HEK293 (cell line): ENCODE measurements around the gene SLC7A4.
A peak's percentile ranks its signal among the peaks of the same experiment; 100 is the strongest.

Experiments used
- CTCF ChIA-PET: fragments of 350-600 bp; formaldehyde crosslinking; extraction: SDS; loops from one replicate; lab custom pipeline; 2021; ENCODE audit warnings: antibody characterized with exemption; lab: Yijun Ruan, JAX
- POLR2A ChIA-PET: fragments of 300-600 bp; formaldehyde crosslinking; extraction: SDS; loops from one replicate; lab custom pipeline; 2020; ENCODE audit warnings: antibody characterized with exemption, inconsistent platforms; lab: Yijun Ruan, JAX
- H3K27ac ChIP-seq: fragments of 200-500 bp; sonication (Bioruptor generic); 2 replicates; pipeline ENCODE4 v1.5.1; 2014; ENCODE audit warnings: low read depth, low read length, control low read depth, inconsistent platforms; ENCODE audit errors: extremely low read depth
- H3K36me3 ChIP-seq, 2 experiments: fragments of 200-500 bp in 1 of 2; sonication (Bioruptor generic) in 1 of 2; 1 replicate in 1 of 2; 2 replicates in 1 of 2; pipeline ENCODE4 v1.5.1; 2014 to 2017; ENCODE audit warnings: inconsistent platforms in 2 of 2, low read length in 2 of 2; ENCODE audit not compliant: control insufficient read depth in 2 of 2, insufficient read depth in 1 of 2
- H3K4me1 ChIP-seq: fragments of 200-500 bp; sonication (Bioruptor generic); 2 replicates; pipeline ENCODE4 v1.5.1; 2014; ENCODE audit warnings: mild to moderate bottlenecking, low read length, inconsistent platforms; ENCODE audit not compliant: control insufficient read depth, insufficient read depth
- H3K4me3 ChIP-seq: 2 replicates; pipeline ENCODE4 v1.5.1; 2011; ENCODE audit warnings: low read depth, mild to moderate bottlenecking, control low read depth, low read length, moderate library complexity
- H3K9me3 ChIP-seq: fragments of 200-500 bp; sonication (Bioruptor generic); 2 replicates; pipeline ENCODE4 v1.5.1; 2014; ENCODE audit warnings: low read depth, low read length, inconsistent platforms; ENCODE audit not compliant: control insufficient read depth, insufficient read depth
- BCL6B ChIP-seq: fragments of 450-650 bp; formaldehyde crosslinking; IDR thresholded peaks from 2 replicates; pipeline ENCODE4 v1.5.1; 2017; ENCODE audit warnings: missing biosample characterization, missing genetic modification characterization
- MEIS1 ChIP-seq: sonication (generic); formaldehyde crosslinking; IDR thresholded peaks from 2 replicates; pipeline ENCODE4 v1.8.1; 2022; ENCODE audit warnings: missing genetic modification reagents, mild to moderate bottlenecking, borderline replicate concordance
- PBX3 ChIP-seq: sonication (generic); formaldehyde crosslinking; IDR thresholded peaks from 2 replicates; pipeline ENCODE4 v1.8.1; 2022; ENCODE audit warnings: mild to moderate bottlenecking, moderate library complexity, missing genetic modification reagents
- ZFHX2 ChIP-seq: fragments of 450-650 bp; formaldehyde crosslinking; conservative IDR thresholded peaks from 2 replicates; pipeline ENCODE4 v1.5.1; 2016; ENCODE audit warnings: missing biosample characterization, missing genetic modification characterization
- ZFP41 ChIP-seq: fragments of 450-650 bp; formaldehyde crosslinking; IDR thresholded peaks from 2 replicates; pipeline ENCODE4 v1.5.1; 2016; ENCODE audit warnings: missing biosample characterization, missing genetic modification characterization, borderline replicate concordance
- ZNF175 ChIP-seq: fragments of 450-650 bp; formaldehyde crosslinking; IDR thresholded peaks from 2 replicates; pipeline ENCODE4 v1.5.1; 2016; ENCODE audit warnings: missing biosample characterization, missing genetic modification characterization
- ZNF24 ChIP-seq: fragments of 450-650 bp; formaldehyde crosslinking; IDR thresholded peaks from 2 replicates; pipeline ENCODE4 v1.5.1; 2016; ENCODE audit warnings: missing biosample characterization, missing genetic modification characterization
- ZNF302 ChIP-seq: fragments of 450-650 bp; formaldehyde crosslinking; IDR thresholded peaks from 2 replicates; pipeline ENCODE4 v1.5.1; 2016; ENCODE audit warnings: missing biosample characterization, missing genetic modification characterization, low read depth
- ZNF366 ChIP-seq: fragments of 450-650 bp; formaldehyde crosslinking; conservative IDR thresholded peaks from 2 replicates; pipeline ENCODE4 v1.5.1; 2016; ENCODE audit warnings: missing biosample characterization, missing genetic modification characterization
- ZNF37A ChIP-seq: fragments of 450-650 bp; IDR thresholded peaks from 2 replicates; pipeline ENCODE4 v1.5.1; 2018; ENCODE audit warnings: missing biosample characterization, missing genetic modification characterization
- ZNF513 ChIP-seq: fragments of 450-650 bp; IDR thresholded peaks from 2 replicates; pipeline ENCODE4 v1.5.1; 2018; ENCODE audit warnings: missing biosample characterization, missing genetic modification characterization
- ZNF518A ChIP-seq: fragments of 450-650 bp; formaldehyde crosslinking; conservative IDR thresholded peaks from 2 replicates; pipeline ENCODE4 v1.5.1; 2016; ENCODE audit warnings: low read depth, missing biosample characterization, missing genetic modification characterization
- ZNF585B ChIP-seq: fragments of 450-650 bp; formaldehyde crosslinking; IDR thresholded peaks from 2 replicates; pipeline ENCODE4 v1.5.1; 2016; ENCODE audit warnings: missing biosample characterization, missing genetic modification characterization
- ZNF596 ChIP-seq: fragments of 450-650 bp; IDR thresholded peaks from 2 replicates; pipeline ENCODE4 v1.5.0; 2018; ENCODE audit warnings: missing biosample characterization, mild to moderate bottlenecking, missing genetic modification characterization, moderate library complexity
- ZNF610 ChIP-seq: fragments of 450-650 bp; formaldehyde crosslinking; IDR thresholded peaks from 2 replicates; pipeline ENCODE4 v1.5.1; 2016; ENCODE audit warnings: missing biosample characterization, missing genetic modification characterization, borderline replicate concordance
- ZNF626 ChIP-seq: fragments of 450-650 bp; sonication (Bioruptor Pico); formaldehyde crosslinking; IDR thresholded peaks from 2 replicates; pipeline ENCODE4 v1.5.1; 2018; ENCODE audit warnings: missing biosample characterization, missing genetic modification characterization, inconsistent platforms
- ZNF654 ChIP-seq: fragments of 450-650 bp; formaldehyde crosslinking; IDR thresholded peaks from 2 replicates; pipeline ENCODE4 v1.5.1; 2016; ENCODE audit warnings: low read depth, missing biosample characterization, missing genetic modification characterization
- ZNF701 ChIP-seq: fragments of 450-650 bp; formaldehyde crosslinking; IDR thresholded peaks from 2 replicates; pipeline ENCODE4 v1.5.1; 2016; ENCODE audit warnings: missing biosample characterization, missing genetic modification characterization
- ZNF837 ChIP-seq: fragments of 450-650 bp; formaldehyde crosslinking; IDR thresholded peaks from 2 replicates; pipeline ENCODE4 v1.5.1; 2016; ENCODE audit warnings: missing biosample characterization, missing genetic modification characterization
- ZSCAN18 ChIP-seq: fragments of 450-650 bp; formaldehyde crosslinking; IDR thresholded peaks from 2 replicates; pipeline ENCODE4 v1.5.1; 2016; ENCODE audit warnings: missing biosample characterization, missing genetic modification characterization

The SLC7A4 gene

GRCh38 chr22:21018314-21018713, 14.0 kb downstream of the SLC7A4 start:
- TF ChIP-seq ZNF302 (no peak), ZNF596 (no peak), PBX3 (no peak), ZNF513 (tag by site-specific recombination) (no peak), ZSCAN18 (tag by site-specific recombination) (no peak), ZNF366 (no peak), MEIS1 (CRISPR knock-in tag) (no peak), ZNF701 (no peak), ZNF654 (tag by site-specific recombination) (no peak), ZNF585B (tag by site-specific recombination) (no peak), ZFP41 (tag by site-specific recombination) (no peak), ZNF626 (tag by site-specific recombination) (no peak), ZNF24 (no peak), ZNF175 (tag by site-specific recombination) (no peak), ZNF518A (tag by site-specific recombination) (no peak)
- H3K9me3 ChIP-seq = no peaks in the 10 kb centered on the region
- no peak overlapping the region for H3K4me3 ChIP-seq
- H3K27ac ChIP-seq = no peak overlapping the region
- ChIA-PET POLR2A (no interaction called here), CTCF (interaction anchor here (0.7 kb wide), 2 partner anchors 74 to 81 kb away, joined by 3 read pairs; no protein-coding TSS in a partner anchor)
- no peaks in the 10 kb centered on the region for H3K36me3 ChIP-seq
- H3K4me1 ChIP-seq = no peaks in the 10 kb centered on the region

GRCh38 chr22:21016644-21017420, 15.5 kb downstream of the SLC7A4 start:
- CTCF ChIA-PET = interaction anchor here (0.6 kb wide), 1 partner anchor 52 kb away, joined by 3 read pairs; no protein-coding TSS in a partner anchor
- H3K4me1 ChIP-seq = no peaks in the 10 kb centered on the region
- no peak for TF ChIP-seq BCL6B (tag by site-specific recombination)
- TF ChIP-seq ZNF610 (tag by site-specific recombination) = no peak
- TF ChIP-seq ZNF837 = no peak
- TF ChIP-seq ZFHX2 (tag by site-specific recombination) = peak; percentile 21; the same call in 1 of the 2 replicates
- TF ChIP-seq ZNF37A (tag by site-specific recombination) = no peak

More at GRCh38 chr22:21016644-21017420, 15.5 kb downstream of the SLC7A4 start:
- Histone ChIP-seq H3K4me3 (no peak overlapping the region), H3K9me3 (no peaks in the 10 kb centered on the region), H3K36me3 (no peaks in the 10 kb centered on the region), H3K27ac (no peak overlapping the region)
- POLR2A ChIA-PET = no interaction called here
